Measurements from ENCODE around the gene IKZF4.
"Not testable (repeated sequence)": the region's sequence is repeated elsewhere in the genome, so short reads cannot be mapped to it uniquely, and the experiment has no call there.

Gene IKZF4

DNA sequence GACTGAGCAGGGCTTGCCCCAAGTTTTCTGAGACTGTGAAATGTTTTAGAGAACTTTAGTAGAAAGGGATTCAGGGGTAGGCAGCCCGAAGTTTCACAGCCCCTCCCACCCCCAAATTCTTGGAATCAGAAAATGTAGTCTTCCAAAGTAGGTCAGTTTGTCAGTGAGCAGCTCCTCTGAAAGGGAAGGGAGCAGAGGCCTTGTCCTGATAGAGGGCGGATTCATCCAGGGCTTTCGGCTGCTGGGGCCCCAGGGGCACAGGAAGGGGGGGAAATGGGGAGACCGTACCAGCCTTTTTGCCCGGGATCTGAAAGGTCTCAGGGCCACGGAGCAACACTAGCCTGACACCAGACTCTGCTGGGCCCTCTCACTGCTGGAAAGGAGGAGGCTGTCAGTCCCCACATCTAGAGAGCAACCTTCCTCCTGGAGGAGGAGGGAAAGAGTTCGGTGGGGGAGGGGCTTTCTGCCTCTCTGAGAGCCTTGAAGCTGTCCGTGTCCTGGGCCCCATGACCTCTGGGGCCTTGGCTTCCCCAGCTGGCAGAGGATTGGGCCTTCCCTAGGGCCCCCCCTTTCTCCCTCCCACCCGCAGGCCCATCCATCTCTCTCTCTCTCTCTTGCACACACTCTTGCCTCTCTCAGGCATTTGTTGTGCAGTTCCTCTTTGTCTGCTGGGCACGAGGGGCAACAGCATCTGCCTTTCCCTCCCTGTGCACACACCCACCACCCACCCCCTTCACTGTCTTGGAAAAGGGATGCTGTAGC is at the start of gene IKZF4:
Gene IKZF4, plus strand, starts transcription at position 621 of the 762 bp plus-strand sequence. CDS start 451 bp downstream, outside the sequence.
- DNase-seq, result peak; percentile 92

DNA sequence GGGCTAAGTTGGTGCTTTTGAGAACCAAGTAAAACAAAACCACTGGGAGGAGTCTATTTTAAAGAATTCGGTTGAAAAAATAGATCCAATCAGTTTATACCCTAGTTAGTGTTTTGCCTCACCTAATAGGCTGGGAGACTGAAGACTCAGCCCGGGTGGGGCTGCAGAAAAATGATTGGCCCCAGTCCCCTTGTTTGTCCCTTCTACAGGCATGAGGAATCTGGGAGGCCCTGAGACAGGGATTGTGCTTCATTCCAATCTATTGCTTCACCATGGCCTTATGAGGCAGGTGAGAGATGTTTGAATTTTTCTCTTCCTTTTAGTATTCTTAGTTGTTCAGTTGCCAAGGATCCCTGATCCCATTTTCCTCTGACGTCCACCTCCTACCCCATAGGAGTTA is 48.8 kb upstream of the IKZF4 start:
- DNase-seq, result no peak

DNA sequence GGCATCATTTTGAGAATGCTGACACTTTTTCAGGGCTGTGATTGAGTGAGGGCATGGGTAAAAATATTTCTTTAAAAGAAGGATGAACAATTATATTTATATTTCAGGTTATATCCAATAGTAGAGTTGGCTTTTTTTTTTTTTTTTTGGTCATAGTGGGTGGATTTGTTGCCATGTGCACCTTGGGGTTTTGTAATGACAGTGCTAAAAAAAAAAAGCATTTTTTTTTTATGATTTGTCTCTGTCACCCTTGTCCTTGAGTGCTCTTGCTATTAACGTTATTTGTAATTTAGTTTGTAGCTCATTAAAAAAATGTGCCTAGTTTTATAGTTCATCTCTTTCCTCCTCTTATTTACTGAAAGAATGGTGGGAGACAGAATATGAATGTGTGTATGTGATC is 48.4 kb upstream of the IKZF4 start:
- DNase-seq, result no peak

DNA sequence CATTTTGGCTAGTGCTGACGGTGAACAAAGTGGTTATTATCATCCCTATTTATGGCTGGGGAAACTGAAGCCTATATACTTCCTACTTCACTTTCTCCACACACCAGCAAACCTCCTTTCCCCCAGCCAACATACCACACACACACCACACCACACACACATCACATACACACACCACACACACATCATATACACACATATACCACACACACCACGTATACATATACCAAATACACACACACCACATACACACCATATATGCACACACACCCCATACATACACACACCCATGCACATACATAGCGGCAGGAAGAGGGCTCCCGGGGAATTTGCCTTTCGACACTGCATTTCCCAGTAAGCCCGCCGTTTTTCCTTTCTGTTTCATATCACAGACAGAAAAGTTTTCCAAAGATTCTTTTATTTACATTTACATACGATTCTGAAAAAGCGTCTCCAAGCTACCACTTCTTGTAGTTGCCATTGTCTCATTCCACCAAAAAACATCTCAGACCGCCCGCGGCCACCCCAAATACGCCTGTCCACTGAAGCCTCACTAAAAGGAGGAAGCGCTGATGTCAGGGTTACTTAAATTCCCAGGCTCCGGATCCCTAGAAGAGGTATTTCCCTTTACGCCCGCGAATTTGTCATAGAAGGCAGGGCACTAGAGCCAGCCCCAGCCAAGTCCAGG is 47.8 kb upstream of the IKZF4 start:
- DNase-seq, result no peak

DNA sequence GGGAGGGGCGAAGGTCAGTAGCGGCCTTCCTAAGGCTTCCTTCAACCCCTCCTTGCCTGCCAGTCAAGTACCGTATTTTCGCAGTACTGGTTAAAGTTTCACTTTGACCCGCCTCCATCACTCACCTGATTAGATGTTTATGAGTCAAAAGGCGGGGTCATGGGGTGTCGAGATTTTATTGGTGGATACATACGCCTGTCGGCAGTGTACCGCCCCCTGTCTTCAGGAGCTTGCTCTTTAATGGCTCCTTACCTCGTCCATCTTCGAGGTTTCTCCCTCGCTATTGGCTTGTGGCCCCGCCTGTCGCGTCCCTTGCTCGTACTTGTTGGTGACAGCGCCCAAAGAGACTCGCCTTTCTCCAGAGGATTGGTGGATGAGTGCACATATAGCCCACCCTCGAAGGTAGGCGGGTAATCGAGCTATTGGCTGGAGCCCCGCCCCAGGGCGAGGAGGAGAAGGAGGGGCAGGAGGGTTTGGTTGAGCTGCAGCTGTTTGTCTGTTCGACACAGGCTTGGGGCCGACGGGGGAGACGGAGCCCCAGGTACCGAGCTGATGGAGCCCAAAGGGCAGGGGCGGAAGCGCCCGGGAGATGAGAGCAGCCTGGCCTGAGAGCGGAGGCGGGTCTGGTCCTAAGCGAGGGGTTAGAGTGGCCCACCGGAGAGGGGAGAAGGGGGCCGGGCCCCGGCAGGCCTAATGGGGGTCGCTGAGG is 47.1 kb upstream of the IKZF4 start, which contains the start of gene RAB5B:
Gene RAB5B, plus strand, starts transcription at position 480 of the 709 bp plus-strand sequence. CDS start 12,883 bp downstream, outside the sequence.
- DNase-seq, result peak; percentile 96

DNA sequence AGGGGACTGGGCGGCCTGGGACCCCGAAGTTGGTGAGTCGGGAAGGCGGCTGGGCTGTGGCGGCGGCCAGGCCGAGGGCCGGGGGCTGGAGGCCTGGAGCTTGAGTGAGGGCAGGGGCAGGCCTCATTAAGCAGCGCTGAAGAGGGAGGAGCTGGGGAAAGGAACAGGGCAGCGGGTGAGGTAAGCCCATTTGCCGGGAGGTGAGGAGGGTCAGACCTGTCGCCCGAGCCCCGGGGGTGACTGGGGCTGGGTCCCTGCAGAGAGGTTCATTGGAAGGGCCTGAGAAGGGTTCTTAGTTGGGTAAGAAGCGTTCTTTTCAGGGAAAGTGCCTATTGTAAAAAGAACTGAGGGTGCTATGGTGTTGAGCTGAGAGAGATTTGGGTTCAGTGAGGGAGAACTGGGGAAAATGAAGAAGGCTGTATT is 46.5 kb upstream of the IKZF4 start:
- DNase-seq, result no peak

DNA sequence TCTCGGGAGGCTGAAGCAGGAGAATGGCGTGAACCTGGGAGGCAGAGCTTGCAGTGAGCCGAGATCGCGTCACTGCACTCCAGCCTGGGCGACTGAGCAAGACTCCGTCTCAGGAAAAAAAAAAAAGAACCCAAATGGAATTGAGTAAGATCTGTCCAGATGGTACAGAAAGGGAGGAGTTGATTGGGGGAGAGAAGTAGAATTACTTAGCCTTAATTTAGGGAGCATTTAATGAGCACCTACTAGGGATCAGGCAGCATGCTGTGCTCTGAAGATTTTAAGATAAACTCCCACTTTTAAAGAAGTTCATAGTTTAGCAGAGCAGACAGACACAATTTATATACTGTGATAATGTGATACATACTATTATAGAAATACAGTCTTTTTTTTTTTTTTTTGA is 42.5 kb upstream of the IKZF4 start:
- no peak for DNase-seq

DNA sequence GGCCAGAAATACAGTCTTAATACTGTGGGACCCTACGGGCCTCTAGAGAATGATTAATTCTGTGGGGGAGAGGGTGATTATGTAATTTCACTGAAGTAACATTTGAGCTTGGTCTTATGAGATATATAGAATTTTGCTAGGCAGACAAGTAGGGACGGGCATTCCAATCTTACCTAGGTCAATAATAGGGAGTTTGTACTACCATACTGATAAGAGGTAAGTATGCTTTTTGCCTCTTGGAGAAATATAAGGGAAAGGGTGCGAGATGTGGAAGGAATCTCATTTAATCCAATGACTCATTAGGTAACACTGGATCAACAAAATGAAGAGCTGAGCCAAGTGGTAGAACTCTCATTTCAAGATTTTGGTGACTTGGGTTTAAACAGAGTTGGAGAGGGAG is 41.8 kb upstream of the IKZF4 start:
- DNase-seq, result no peak

DNA sequence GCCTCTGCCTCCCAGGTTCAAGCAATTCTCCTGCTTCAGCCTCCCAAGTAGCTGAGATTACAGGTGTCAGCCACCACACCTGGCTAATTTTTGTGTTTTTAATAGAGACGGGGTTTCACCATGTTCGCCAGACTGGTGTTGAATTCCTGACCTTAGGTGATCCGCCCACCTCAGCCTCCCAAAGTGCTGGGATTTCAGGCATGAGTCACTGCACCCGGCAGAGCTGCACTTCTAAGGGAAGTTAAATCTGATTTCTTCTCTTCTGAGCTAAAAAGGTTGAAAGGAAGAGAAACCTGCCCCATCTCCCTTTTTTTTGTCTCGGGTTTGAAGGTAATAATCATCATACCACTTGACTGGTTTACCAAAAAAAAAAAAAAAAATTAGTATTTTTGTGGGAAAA is 39.0 kb upstream of the IKZF4 start:
- not testable (repeated sequence) for DNase-seq

DNA sequence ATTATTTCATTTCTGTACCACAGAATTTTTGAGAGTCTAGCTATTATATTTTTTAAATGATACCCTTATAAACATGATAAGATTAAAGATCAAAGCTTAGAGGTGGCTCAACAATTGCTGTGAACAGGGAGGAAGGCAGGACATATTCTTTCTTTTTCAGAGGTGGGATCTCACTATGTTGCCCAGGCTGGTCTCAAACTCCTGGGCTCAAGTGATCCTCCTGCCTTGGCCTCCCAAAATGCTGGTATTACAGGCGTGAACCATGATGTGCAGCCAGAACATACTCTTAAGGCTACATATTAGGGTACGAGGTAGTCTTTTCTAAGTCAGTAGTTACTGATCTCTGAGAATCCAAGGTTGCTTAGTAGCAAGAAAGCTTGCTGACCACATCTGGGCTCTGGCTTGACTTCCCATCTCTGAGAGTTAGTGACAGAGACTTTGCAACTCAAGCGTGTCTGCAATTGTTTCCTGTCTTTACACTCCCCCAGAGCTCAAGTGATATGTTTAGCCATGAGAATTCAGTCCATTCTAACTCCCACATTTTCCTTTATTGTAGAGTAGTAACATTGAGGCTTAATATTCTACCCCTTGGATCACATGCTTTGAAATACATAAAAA is 38.4 kb upstream of the IKZF4 start:
- DNase-seq, result no peak

DNA sequence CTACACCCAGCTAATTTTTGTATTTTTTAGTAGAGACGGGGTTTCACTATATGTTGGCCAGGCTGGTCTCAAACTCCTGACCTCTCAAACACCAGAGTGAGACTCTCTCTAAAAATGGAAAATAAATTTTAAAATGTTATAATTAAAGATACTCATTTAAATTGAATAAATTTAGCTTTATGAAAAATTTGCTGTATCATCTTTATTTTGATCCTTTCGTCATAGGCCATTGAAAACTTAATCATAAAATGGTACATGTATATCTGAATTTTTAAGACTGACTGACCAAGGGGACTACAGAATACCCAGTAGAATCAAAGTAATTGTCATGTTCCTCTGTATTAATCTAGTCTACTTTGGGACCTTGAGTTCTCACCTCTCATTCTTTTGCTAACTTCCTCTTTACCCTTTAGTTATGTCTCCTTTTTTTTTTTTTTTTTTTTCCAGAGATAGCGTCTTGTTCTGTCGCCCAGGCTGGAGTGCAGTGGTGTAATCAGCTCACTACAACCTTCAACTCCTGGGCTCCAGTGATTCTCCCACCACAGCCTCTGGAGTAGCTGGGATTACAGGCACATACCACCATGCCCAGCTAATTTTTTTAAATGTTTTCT is 37.5 kb upstream of the IKZF4 start:
- no peak for DNase-seq

DNA sequence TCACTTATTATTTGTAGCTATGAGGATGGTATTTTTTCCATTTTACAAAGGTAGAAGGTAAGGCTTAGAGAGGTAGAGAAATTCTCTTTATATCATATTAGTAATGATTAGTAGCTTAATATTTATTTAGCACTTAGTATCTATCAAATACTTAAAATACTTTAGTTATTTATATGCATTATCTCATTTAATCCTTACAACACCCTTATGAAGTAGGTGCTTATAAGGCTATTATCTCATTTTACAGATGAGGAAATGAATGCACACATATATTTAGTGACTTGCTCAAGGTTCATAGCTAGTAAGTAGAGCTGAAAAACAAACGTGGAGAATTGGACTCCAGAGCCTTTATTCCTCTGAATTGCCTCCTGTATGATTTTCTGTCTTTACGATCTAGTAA is 36.0 kb upstream of the IKZF4 start:
- DNase-seq, result no peak

DNA sequence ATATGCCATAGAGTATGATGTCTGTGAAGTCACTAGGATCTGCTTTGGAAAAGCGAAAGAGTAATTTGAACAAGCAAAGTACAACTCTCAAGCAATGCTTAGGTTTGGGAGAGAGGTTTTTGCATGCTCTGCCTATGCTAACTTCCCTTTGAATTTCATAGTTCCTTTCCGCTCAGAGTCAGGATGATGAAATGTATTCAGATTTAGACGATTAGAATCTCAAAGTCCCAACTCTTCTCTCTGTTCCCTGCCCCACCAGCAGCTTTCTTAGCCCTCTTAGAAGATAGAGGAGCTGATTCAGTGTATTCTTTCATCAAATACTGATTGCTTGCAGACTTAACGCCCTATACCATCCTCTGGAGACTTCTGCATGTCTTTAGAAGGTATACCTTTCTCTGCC is 35.5 kb upstream of the IKZF4 start:
- no peak for DNase-seq

DNA sequence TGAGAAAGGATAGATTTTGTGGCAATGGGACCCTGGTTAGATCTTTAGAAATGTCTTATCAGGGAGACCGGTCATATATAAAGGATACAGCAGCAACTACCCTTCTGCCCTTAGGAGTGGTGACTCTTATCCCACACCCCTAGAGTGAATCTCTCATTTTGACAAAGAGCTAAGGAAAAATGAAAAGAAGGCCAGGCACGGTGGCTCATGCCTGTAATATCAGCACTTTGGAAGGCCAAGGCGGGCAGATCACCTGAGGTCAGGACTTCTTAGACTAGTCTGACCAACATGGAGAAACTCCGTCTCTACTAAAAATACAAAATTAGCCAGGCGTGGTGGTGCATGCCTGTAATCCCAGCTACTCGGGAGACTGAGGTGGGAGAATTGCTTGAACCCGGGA is 34.9 kb upstream of the IKZF4 start:
- DNase-seq, result not testable (repeated sequence)

DNA sequence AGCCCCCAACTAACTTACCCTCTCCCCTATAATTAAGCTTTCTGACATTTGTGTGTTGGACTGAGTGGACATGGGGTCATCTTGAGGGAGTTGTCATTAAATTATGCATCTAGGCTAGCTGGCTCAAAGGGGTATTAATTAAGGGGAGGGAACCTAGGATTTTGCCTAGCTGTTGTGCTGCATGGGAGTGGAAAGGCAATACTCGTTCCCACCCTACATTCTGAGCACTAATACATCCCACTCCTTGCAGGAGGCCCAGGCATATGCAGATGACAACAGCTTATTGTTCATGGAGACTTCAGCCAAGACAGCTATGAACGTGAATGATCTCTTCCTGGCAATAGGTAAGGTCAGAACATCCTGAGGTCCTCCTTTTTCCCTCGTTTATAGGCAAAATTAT is 29.7 kb upstream of the IKZF4 start:
- DNase-seq, result no peak

DNA sequence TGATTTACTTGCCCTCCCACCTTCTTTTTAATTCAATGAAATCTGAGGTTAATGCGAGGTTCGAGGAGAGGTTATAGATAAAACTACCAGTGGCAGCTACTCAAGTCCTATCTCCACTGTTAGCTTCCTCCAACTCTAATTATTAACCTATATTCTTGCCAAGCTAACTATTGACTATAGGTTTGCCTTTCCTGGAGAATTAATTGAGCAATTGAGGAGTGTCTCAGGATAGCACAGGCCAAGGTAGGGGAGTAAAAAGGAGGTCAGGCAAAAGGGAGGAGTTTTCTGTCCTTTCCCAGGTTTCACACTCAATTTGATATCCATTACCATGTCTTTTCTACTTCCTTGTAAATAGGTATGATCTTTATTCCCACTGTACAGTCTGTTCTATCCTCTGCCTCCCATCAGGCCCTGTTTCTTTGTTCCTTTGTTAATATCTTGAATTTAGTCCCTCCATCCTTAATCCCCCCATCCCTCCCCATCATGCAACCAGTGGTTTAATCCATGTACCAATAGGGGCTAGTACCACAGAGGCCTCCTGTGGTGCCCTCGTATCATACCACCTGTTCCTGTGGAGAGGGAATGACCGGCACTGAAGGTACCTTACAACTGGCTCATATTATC is 27.5 kb upstream of the IKZF4 start:
- DNase-seq, result no peak

DNA sequence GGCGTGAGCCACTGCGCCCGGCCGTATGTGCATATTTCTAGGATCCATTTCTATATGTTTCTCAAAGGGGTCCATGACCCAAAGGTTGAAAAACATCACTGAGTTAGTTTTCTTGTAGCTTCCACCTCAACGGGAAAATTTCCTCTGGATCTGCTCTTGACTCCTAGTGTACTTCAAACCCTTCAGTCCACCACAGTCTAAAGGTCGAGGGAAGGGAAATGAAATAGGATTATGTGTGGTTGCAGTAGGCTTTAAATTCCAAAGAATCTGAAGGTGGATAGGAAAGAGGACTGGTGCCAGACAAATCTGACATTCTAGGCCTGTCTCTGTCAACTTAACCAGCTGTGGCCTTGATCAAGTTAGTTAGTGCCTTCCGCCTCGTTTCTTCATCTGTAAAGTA is 25.5 kb upstream of the IKZF4 start:
- DNase-seq, result no peak

DNA sequence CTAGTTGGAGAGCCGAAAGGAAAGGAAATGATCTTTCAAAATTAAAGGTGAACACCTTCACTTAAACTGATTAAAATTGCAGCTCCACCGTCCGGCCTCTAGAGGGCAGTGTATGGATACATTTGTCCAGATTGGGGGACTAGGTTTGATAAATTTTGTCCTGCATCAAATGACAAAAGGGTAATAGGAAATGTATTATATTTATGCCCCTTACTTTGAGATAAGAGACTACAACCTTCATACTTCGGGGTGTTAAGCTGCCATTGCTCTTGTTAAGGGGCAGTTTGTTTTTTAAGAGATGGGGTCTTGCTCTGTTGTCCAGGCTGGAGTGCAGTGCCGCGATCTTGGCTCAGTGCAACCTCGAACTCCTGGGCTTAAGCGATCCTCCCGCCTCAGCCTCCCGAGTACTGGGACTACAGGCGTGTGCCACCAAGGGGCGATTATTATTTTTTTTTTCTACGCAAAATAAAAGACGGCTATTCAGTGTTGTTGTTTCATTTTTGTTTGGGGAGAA is 24.6 kb upstream of the IKZF4 start:
- DNase-seq, result peak; percentile 74

DNA sequence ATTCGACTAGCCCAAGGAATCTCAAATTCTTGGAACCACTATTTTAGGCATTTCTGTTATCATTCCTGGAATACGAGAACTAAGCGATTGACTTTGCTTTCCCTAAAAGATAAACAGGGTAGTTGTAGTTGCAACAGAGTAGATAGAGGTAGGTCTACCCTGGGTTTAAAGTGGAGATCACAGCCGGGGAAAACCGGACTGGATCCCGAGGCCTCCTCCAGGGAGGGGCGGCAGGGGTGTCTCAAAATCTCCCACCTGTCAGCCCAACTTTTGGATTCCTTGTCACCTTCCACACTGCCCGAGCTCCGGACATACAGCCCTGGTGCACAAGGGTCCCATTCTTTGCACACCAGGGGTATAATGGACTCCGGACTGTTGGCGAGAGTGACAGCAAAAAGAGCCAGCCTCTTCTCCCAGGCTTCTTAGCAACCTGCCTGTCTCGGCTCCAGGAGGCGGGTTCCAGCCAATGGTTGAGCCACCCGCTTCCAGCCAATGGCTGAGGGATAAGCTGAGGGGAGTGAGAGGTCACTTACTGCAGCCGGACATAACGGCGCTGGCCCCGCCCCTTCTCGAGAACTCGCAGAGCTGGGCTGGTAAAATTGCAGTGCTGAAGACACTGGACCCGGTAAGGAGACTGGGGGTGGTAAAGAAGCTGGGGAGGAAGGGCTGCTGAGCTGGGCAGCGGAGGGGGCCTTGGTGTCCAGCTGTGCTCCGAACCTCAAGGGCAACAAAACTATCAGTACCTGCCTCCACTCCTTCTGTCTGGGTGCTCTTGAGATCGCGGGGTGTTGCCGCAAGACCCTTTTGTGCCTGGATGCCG is 23.9 kb upstream of the IKZF4 start, which contains the start of gene SUOX:
Gene SUOX, plus strand, starts transcription at position 562 of the 820 bp plus-strand sequence. CDS start 4,946 bp downstream, outside the sequence.
- DNase-seq, result peak; percentile 91

DNA sequence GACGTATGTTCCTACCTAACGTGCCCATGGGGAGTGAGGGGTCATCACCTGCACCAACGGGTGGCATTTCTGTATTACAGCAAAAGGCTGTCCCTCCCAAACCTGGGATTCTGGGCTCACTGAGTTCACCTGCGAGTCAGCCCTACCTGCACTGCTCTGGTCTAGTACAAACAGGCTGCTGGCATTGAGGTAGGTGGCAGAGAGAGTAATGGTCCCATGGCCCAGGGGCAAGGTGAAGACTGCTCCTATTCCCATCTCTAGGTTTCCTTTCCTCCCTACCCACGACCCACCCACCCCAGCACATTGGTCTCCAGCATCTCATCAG is 23.3 kb upstream of the IKZF4 start:
- DNase-seq, result no peak

DNA sequence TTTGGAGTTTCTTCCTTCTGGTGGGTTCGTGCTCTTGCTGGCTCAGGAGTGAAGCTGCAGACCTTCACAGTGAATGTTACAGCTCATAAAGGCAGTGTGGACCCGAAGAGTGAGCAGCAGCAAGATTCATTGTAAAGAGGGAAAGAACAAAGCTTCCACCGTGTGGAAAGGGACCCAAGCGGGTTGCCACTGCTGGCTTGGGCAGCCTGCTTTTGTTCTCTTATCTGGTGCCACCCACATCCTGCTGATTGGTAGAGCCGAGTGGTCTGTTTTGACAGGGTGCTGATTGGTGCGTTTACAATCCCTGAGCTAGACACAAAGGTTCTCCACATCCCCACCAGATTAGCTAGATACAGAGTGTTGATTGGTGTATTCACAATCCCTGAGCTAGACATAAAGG is 21.3 kb upstream of the IKZF4 start:
- DNase-seq, result not testable (repeated sequence)
